NK-92 (cell line): ENCODE results near the gene UBL4B.

ENCODE experiments used
- DNase-seq: peaks from one replicate; lab custom pipeline; 2025; ENCODE audit not compliant: unreplicated experiment; lab: John Stamatoyannopoulos, UW

UBL4B gene

GRCh38 chr1:110084227-110085078 is 27.8 kb upstream of the UBL4B start:
- DNase-seq = no peak

GRCh38 chr1:110085671-110086070 is 26.6 kb upstream of the UBL4B start:
- DNase-seq = no peak

- no peak for DNase-seq
Observed at GRCh38 chr1:110086961-110087360, 25.3 kb upstream of the UBL4B start.

- no peak for DNase-seq
Observed at GRCh38 chr1:110087812-110088738, 24.2 kb upstream of the UBL4B start.

GRCh38 chr1:110088739-110089316 is 23.4 kb upstream of the UBL4B start:
- DNase-seq = no peak

- DNase-seq = no peak
Observed at GRCh38 chr1:110089561-110090275, 22.5 kb upstream of the UBL4B start.

GRCh38 chr1:110091381-110091780 is 20.9 kb upstream of the UBL4B start:
- no peak for DNase-seq

GRCh38 chr1:110091791-110092190 is 20.5 kb upstream of the UBL4B start:
- DNase-seq = no peak

- no peak for DNase-seq
Observed at GRCh38 chr1:110092991-110093390, 19.3 kb upstream of the UBL4B start.

GRCh38 chr1:110094931-110095654 is 17.1 kb upstream of the UBL4B start:
- DNase-seq = no peak

GRCh38 chr1:110097507-110098221 is 14.6 kb upstream of the UBL4B start:
- no peak for DNase-seq

GRCh38 chr1:110098222-110099026 is 13.8 kb upstream of the UBL4B start:
- DNase-seq = no peak

- DNase-seq = no peak
Observed at GRCh38 chr1:110100335-110100734, 11.9 kb upstream of the UBL4B start.

- DNase-seq = no peak
Observed at GRCh38 chr1:110102081-110102480, 10.2 kb upstream of the UBL4B start.

GRCh38 chr1:110106013-110106941 is 6.0 kb upstream of the UBL4B start:
- DNase-seq = no peak

- DNase-seq = no peak
Observed at GRCh38 chr1:110107867-110108469, 4.3 kb upstream of the UBL4B start.

GRCh38 chr1:110111081-110111480 is 1.2 kb upstream of the UBL4B start:
- no peak for DNase-seq
